ENCODE measurements around the gene C10orf143.

The C10orf143 gene

GRCh38 chr10:130079614-130080460 is 30.8 kb downstream of the C10orf143 start:
- TF ChIP-seq Cebpa-rat (IDR thresholded peaks at IDR 0.05) = no peak
- no peak overlapping the region for H3K9ac ChIP-seq
- no peaks in the 10 kb centered on the region for H4K20me1 ChIP-seq
- H3K27me3 ChIP-seq = no peaks in the 10 kb centered on the region
- peaks cover 9% of the 10 kb centered on the region for H3K36me3 ChIP-seq
- peaks cover 9% of the 10 kb centered on the region; the same call in 1 of the 2 replicates for H3K4me1 ChIP-seq
- no peak overlapping the region for H3K4me3 ChIP-seq
- no peak overlapping the region for H3K27ac ChIP-seq
- no peak overlapping the region for H3K4me2 ChIP-seq
- peaks cover 35% of the 10 kb centered on the region for H3K9me3 ChIP-seq

DNA sequence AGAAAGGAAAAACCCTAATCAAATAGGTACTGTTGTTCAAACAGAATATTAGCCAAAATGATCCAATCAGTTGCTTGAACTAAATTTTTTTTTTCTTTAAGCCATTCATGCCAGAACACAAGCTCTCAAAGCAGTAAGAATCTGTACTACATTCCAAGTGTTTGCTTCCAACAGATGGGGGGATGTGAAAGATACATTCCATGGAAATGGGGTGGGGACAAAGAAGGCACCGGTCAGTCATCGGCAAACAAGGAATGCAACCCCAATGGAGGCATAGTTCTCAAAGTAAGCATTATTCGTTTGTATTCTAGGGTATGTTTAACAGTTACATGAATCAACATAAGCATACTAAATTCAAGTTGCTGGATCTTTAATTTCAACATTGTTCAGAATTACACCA is 32.5 kb downstream of the C10orf143 start:
- no peak overlapping the region for H3K27ac ChIP-seq
- peaks cover 38% of the 10 kb centered on the region for H3K9me3 ChIP-seq
- H3K4me2 ChIP-seq = no peak overlapping the region
- TF ChIP-seq Cebpa-rat (IDR thresholded peaks at IDR 0.05) = no peak
- H3K4me1 ChIP-seq = peaks cover 25% of the 10 kb centered on the region
- H3K4me3 ChIP-seq = no peak overlapping the region
- no peaks in the 10 kb centered on the region for H3K27me3 ChIP-seq
- H3K36me3 ChIP-seq = peaks cover 18% of the 10 kb centered on the region
- H4K20me1 ChIP-seq = no peaks in the 10 kb centered on the region
- H3K9ac ChIP-seq = no peak overlapping the region

GRCh38 chr10:130076681-130077080 is 33.9 kb downstream of the C10orf143 start:
- Histone ChIP-seq H3K9me3 (peaks cover 44% of the 10 kb centered on the region), H3K36me3 (peaks cover 27% of the 10 kb centered on the region), H3K4me3 (no peak overlapping the region), H3K27me3 (no peaks in the 10 kb centered on the region), H4K20me1 (no peaks in the 10 kb centered on the region), H3K9ac (no peak overlapping the region), H3K4me2 (no peak overlapping the region), H3K27ac (no peak overlapping the region), H3K4me1 (peaks cover 26% of the 10 kb centered on the region)
- TF ChIP-seq Cebpa-rat (IDR thresholded peaks at IDR 0.05) = no peak

- no peak overlapping the region for H3K9ac ChIP-seq
- H3K36me3 ChIP-seq = peaks cover 27% of the 10 kb centered on the region
- TF ChIP-seq Cebpa-rat (IDR thresholded peaks at IDR 0.05) = no peak
Measured at GRCh38 chr10:130074639-130075038, 36.0 kb downstream of the C10orf143 start.

DNA sequence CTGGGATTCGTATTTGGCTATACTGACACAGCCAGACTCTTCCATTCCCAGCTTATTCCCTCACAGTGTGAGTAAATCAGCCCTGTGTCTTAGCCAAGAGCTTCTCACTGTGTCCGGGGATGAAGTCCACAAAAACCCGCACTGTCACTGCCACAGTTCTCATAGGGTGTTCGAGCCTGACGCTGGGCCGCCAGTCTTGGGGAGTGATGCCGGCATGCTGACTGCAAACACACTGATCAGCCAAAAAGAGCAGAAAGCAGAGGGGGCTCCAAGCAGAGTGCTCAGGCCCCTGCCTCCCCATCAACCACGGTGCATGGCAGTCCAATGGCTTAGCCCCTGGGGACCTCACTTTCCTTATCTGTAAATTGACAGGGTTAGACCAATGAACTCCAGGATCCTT is 36.7 kb downstream of the C10orf143 start:
- Histone ChIP-seq H3K27ac (no peak overlapping the region), H3K4me3 (no peak overlapping the region), H3K9me3 (peaks cover 54% of the 10 kb centered on the region), H3K27me3 (no peaks in the 10 kb centered on the region), H3K4me1 (peaks cover 34% of the 10 kb centered on the region), H3K36me3 (peaks cover 27% of the 10 kb centered on the region), H4K20me1 (no peaks in the 10 kb centered on the region), H3K4me2 (peak overlapping the region; percentile 28), H3K9ac (no peak overlapping the region)
- TF ChIP-seq Cebpa-rat (IDR thresholded peaks at IDR 0.05) = no peak

More at GRCh38 chr10:130074639-130075038, 36.0 kb downstream of the C10orf143 start:
- H3K9me3 ChIP-seq = peaks cover 54% of the 10 kb centered on the region
- no peaks in the 10 kb centered on the region for H3K27me3 ChIP-seq
- H3K4me3 ChIP-seq = no peak overlapping the region
- H3K4me2 ChIP-seq = peak overlapping the region; percentile 28
- no peak overlapping the region for H3K27ac ChIP-seq
- H4K20me1 ChIP-seq = no peaks in the 10 kb centered on the region
- peaks cover 31% of the 10 kb centered on the region for H3K4me1 ChIP-seq

DNA sequence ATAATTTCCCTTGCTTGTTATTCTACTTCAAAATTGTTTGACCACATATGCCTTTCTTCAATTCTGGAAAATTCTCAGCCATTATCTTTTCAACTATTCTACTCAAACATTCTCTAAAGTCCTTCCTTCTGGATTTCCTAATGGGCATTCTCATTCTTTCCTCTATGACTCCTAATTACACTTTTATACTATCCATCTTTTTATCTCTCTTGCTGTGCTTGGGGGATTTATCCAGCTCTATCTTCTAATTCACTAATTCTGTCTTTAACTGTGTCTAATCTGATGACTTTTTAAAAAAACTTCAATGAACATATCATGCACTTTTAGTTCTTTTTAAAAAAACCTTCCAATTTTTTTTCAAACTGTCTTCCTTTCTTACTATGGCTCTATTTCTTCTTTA is 38.4 kb downstream of the C10orf143 start:
- Histone ChIP-seq H3K9me3 (peaks cover 54% of the 10 kb centered on the region), H3K27me3 (no peaks in the 10 kb centered on the region), H3K9ac (no peak overlapping the region), H3K4me3 (no peak overlapping the region), H3K27ac (no peak overlapping the region), H4K20me1 (no peaks in the 10 kb centered on the region), H3K36me3 (peaks cover 27% of the 10 kb centered on the region), H3K4me2 (no peak overlapping the region), H3K4me1 (peaks cover 50% of the 10 kb centered on the region)
- no peak for TF ChIP-seq Cebpa-rat (IDR thresholded peaks at IDR 0.05)

DNA sequence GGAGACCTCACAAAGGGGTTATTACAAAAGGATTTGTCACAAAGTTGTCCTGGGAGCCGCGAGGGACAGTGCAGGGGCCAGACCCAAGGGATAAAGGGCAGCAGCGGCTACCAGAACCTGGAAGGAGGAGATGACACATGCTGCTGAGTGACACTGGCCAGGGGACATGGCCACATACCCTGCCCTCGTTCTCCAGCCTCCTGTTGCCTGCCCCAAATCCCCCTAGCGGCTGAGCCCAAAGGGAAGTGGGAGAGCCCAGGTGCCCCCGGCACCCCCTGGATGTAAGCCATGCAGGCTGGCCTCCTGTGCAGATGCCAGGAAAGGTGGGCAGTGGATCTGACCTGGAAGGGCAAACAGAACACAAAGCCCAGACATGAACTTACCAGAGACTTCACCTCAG is 42.7 kb downstream of the C10orf143 start:
- Histone ChIP-seq H3K9ac (peak overlapping the region; percentile 31; the same call in 1 of the 2 replicates), H3K9me3 (peaks cover 29% of the 10 kb centered on the region), H3K27me3 (no peaks in the 10 kb centered on the region), H3K36me3 (peaks cover 14% of the 10 kb centered on the region; the same call in 1 of the 2 replicates), H3K27ac (peak overlapping the region; percentile 61), H3K4me1 (peaks cover 67% of the 10 kb centered on the region), H3K4me3 (peak overlapping the region; percentile 40; the same call in 1 of the 2 replicates), H4K20me1 (no peaks in the 10 kb centered on the region), H3K4me2 (peak overlapping the region; percentile 82)
- no peak for TF ChIP-seq Cebpa-rat (IDR thresholded peaks at IDR 0.05)

GRCh38 chr10:130066743-130067142 is 43.9 kb downstream of the C10orf143 start:
- no peaks in the 10 kb centered on the region for H4K20me1 ChIP-seq
- peak overlapping the region; percentile 82 for H3K4me2 ChIP-seq
- 0 out of 2 replicates have a peak, but pooled peaks cover 6% of the 10 kb centered on the region for H3K36me3 ChIP-seq
- peak overlapping the region; percentile 42; the same call in 1 of the 2 replicates for H3K9ac ChIP-seq
- 0 out of 2 replicates have a peak overlapping the region, but pooled peaks have one; percentile 29 for H3K4me3 ChIP-seq
- no peaks in the 10 kb centered on the region for H3K27me3 ChIP-seq
- peak overlapping the region; percentile 61 for H3K27ac ChIP-seq
- peaks cover 19% of the 10 kb centered on the region for H3K9me3 ChIP-seq
- no peak for TF ChIP-seq Cebpa-rat (IDR thresholded peaks at IDR 0.05)
- peaks cover 79% of the 10 kb centered on the region for H3K4me1 ChIP-seq

GRCh38 chr10:130065251-130065650 is 45.4 kb downstream of the C10orf143 start:
- Histone ChIP-seq H3K4me2 (peak overlapping the region; percentile 82), H3K36me3 (0 out of 2 replicates have a peak, but pooled peaks cover 6% of the 10 kb centered on the region), H3K27ac (peak overlapping the region; percentile 69), H4K20me1 (no peaks in the 10 kb centered on the region), H3K4me1 (peaks cover 93% of the 10 kb centered on the region), H3K27me3 (no peaks in the 10 kb centered on the region), H3K4me3 (no peak overlapping the region), H3K9me3 (peaks cover 8% of the 10 kb centered on the region), H3K9ac (no peak overlapping the region)
- TF ChIP-seq Cebpa-rat (IDR thresholded peaks at IDR 0.05) = no peak

GRCh38 chr10:130064783-130065182 is 45.8 kb downstream of the C10orf143 start:
- Histone ChIP-seq H3K4me2 (peak overlapping the region; percentile 82), H3K9me3 (peaks cover 8% of the 10 kb centered on the region), H3K4me3 (no peak overlapping the region), H3K27ac (peak overlapping the region; percentile 69), H3K9ac (no peak overlapping the region), H4K20me1 (no peaks in the 10 kb centered on the region), H3K27me3 (no peaks in the 10 kb centered on the region), H3K36me3 (0 out of 2 replicates have a peak, but pooled peaks cover 6% of the 10 kb centered on the region), H3K4me1 (peaks cover 94% of the 10 kb centered on the region)
- no peak for TF ChIP-seq Cebpa-rat (IDR thresholded peaks at IDR 0.05)
